Measurements from ENCODE around the gene DMKN.

The DMKN gene

DNA sequence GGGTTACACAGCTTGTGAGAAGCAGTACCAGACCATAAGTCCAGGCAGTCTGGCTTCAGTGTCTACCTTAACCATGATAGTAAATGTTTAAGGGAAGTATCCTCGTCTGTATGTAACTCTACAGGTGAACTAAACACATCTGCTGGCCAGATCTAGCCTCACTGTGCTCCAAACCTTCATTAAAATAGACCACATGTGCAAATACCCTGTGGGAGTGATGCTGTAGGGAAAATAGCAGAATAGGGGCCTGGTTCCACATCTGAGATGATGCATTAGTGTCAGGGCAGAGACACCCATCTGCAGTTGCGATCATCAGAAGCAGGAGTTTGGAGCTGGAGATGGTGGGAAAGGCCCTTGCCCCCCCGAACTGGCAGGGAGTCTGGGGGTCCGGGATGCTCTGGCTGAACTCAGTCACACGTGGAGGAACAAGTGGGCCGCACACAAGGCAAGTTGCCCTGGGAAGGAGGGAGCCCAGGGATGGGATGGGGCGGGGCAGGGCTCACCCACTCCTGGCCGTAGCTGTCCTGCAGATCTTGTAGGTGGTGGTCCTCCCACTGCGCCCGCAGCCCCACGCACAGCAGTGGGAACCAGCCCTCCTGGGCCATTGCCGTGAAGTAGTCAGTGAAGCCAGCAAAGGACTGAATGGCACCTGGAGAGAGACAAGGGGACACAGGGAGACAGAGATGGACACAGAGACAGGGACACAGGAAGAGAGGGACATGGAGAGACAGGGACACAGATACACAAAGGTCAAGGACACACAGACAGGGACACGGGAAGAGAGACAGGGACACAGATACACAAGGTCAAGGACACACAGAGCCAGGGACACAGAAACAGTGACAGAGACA is 39.3 kb upstream of the DMKN start:
- Histone ChIP-seq H3K9ac (ENCODE audit: low read length) (no peak overlapping the region), H3K36me3 (replicated peaks; ENCODE audit: low read depth, low read length) (peaks cover 9% of the 10 kb centered on the region), H3K9me3 (ENCODE audit: insufficient read depth, low read length) (no peaks in the 10 kb centered on the region), H3K4me3 (ENCODE audit: low read length) (no peak overlapping the region), H3K4me1 (ENCODE audit: low read length) (peaks cover 10% of the 10 kb centered on the region; the same call in 1 of the 2 replicates), H3K27ac (ENCODE audit: low read length) (no peak overlapping the region), H3K27me3 (ENCODE audit: low read depth, low read length) (no peaks in the 10 kb centered on the region), H3K79me2 (ENCODE audit: low read length) (no peaks in the 10 kb centered on the region), H2AFZ (ENCODE audit: low read depth, low read length) (no peak overlapping the region), H3K4me2 (ENCODE audit: low read length) (no peak overlapping the region), H4K20me1 (ENCODE audit: insufficient read depth, low read length) (no peaks in the 10 kb centered on the region; the same call in 1 of the 2 replicates)
- TF ChIP-seq, protein P1, sequence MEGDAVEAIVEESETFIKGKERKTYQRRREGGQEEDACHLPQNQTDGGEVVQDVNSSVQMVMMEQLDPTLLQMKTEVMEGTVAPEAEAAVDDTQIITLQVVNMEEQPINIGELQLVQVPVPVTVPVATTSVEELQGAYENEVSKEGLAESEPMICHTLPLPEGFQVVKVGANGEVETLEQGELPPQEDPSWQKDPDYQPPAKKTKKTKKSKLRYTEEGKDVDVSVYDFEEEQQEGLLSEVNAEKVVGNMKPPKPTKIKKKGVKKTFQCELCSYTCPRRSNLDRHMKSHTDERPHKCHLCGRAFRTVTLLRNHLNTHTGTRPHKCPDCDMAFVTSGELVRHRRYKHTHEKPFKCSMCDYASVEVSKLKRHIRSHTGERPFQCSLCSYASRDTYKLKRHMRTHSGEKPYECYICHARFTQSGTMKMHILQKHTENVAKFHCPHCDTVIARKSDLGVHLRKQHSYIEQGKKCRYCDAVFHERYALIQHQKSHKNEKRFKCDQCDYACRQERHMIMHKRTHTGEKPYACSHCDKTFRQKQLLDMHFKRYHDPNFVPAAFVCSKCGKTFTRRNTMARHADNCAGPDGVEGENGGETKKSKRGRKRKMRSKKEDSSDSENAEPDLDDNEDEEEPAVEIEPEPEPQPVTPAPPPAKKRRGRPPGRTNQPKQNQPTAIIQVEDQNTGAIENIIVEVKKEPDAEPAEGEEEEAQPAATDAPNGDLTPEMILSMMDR (IDR thresholded peaks at IDR 0.05; ENCODE audit: low read depth, low read length): no peak
- TF ChIP-seq EZH2phosphoT487 (IDR thresholded peaks at IDR 0.05; ENCODE audit: low read depth): no peak

DNA sequence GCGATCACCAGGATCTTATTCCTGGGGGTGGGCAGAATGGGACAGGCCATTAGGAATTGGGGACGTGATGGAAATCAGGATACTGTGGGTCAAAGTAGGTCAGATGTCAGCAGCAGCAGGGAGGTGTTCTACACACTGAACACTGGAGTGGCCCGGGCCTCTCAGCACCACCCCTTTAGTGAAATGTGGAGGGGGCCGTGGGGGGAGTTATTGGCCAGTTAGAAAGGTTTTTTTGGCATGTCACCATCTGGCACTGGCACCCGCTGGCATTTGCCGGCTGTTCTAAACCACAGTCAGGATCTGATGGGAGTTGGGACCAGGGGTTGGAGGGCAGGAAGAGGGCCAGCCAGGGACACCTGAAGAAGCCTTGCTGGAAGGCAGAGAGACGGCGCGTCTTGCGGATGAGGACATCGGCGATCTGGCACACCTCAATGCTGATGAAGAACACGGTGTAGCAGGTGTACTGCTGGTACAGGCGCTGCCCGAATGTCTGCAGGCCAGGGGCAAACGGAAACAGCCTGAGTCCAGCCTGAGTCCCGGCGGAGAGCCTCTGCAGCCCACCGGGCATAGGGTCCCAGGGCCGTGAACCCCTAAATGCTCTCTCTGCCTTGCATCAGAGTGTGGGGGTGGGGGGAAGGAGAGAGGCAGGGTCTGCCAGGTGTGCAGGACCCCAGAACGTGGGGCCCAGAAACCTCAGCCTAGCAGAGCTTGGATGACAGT is 37.8 kb upstream of the DMKN start:
- H3K4me3 ChIP-seq (ENCODE audit: low read length): no peak overlapping the region
- no peaks in the 10 kb centered on the region for H3K27me3 ChIP-seq (ENCODE audit: low read depth, low read length)
- no peaks in the 10 kb centered on the region for H3K9me3 ChIP-seq (ENCODE audit: insufficient read depth, low read length)
- no peak overlapping the region for H3K4me2 ChIP-seq (ENCODE audit: low read length)
- peaks cover 16% of the 10 kb centered on the region for H3K4me1 ChIP-seq (ENCODE audit: low read length)
- H3K27ac ChIP-seq (ENCODE audit: low read length): no peak overlapping the region
- H2AFZ ChIP-seq (ENCODE audit: low read depth, low read length): no peak overlapping the region
- peaks cover 19% of the 10 kb centered on the region for H3K36me3 ChIP-seq (replicated peaks; ENCODE audit: low read depth, low read length)
- H3K9ac ChIP-seq (ENCODE audit: low read length): no peak overlapping the region
- H4K20me1 ChIP-seq (ENCODE audit: insufficient read depth, low read length): no peaks in the 10 kb centered on the region; the same call in 1 of the 2 replicates
- TF ChIP-seq, protein P1 (IDR thresholded peaks at IDR 0.05; ENCODE audit: low read depth, low read length): no peak
- TF ChIP-seq EZH2phosphoT487 (IDR thresholded peaks at IDR 0.05; ENCODE audit: low read depth): no peak
- peaks cover 12% of the 10 kb centered on the region for H3K79me2 ChIP-seq (ENCODE audit: low read length)

DNA sequence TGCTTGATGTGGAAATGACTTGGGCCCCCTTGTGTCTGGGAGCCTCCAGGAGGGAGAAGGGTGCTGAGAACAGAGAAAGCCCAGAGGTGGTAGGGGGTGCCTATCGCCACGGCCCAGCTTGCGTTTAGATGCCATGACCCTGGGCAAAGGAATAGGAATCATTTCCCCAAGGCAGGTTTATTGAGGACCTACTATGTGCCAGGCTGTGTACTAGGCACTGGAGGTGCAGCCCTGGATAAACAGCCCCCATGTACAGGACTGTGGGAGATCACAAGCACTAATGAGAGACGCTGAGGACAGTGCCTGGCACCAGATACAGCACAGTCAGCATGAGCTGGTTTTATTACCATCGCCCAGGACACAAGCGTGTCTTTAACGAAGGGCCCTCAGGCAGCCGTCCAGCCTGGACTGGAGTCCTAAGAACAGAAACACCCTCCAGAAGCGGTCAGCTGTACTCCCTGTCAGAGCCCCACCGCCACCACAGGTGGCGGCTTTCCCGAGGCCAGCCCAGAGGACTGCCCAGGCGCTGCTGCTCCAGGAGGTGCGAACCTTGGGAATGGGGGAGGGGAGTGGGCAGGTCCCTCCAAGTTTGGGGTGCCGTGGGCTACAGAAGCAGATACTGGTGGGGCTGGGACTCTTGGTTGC is 36.6 kb upstream of the DMKN start:
- peaks cover 22% of the 10 kb centered on the region for H3K79me2 ChIP-seq (ENCODE audit: low read length)
- no peak overlapping the region for H3K9ac ChIP-seq (ENCODE audit: low read length)
- TF ChIP-seq, protein P1 (IDR thresholded peaks at IDR 0.05; ENCODE audit: low read depth, low read length): no peak
- TF ChIP-seq EZH2phosphoT487 (IDR thresholded peaks at IDR 0.05; ENCODE audit: low read depth): no peak
- H3K9me3 ChIP-seq (ENCODE audit: insufficient read depth, low read length): no peaks in the 10 kb centered on the region
- no peak overlapping the region for H3K27ac ChIP-seq (ENCODE audit: low read length)
- no peak overlapping the region for H3K4me3 ChIP-seq (ENCODE audit: low read length)
- H2AFZ ChIP-seq (ENCODE audit: low read depth, low read length): no peak overlapping the region
- H3K36me3 ChIP-seq (replicated peaks; ENCODE audit: low read depth, low read length): peaks cover 19% of the 10 kb centered on the region
- peaks cover 17% of the 10 kb centered on the region for H3K4me1 ChIP-seq (ENCODE audit: low read length)
- no peak overlapping the region for H3K4me2 ChIP-seq (ENCODE audit: low read length)
- no peaks in the 10 kb centered on the region; the same call in 1 of the 2 replicates for H4K20me1 ChIP-seq (ENCODE audit: insufficient read depth, low read length)
- no peaks in the 10 kb centered on the region for H3K27me3 ChIP-seq (ENCODE audit: low read depth, low read length)

Measured in OCI-LY3 (cell line).